WI38 (cell line): ENCODE data around the gene SEC23A.
"Not testable (repeated sequence)": the region's sequence is repeated elsewhere in the genome, so short reads cannot be mapped to it uniquely, and the experiment has no call there.

Experiments
- H3K4me3 ChIP-seq: 2 replicates; pipeline ENCODE4 v1.5.1; 2011; ENCODE audit warnings: low read depth, mild to moderate bottlenecking, control low read depth, low read length
- TF ChIP-seq, protein P1 (sequence below): IDR thresholded peaks from 2 replicates; pipeline ENCODE4 v1.5.1; 2012; ENCODE audit warnings: low read depth, mild to moderate bottlenecking, control low read depth, low read length

The SEC23A gene

GRCh38 chr14:39083127-39083526 is 19.9 kb downstream of the SEC23A start:
- TF ChIP-seq, protein P1, sequence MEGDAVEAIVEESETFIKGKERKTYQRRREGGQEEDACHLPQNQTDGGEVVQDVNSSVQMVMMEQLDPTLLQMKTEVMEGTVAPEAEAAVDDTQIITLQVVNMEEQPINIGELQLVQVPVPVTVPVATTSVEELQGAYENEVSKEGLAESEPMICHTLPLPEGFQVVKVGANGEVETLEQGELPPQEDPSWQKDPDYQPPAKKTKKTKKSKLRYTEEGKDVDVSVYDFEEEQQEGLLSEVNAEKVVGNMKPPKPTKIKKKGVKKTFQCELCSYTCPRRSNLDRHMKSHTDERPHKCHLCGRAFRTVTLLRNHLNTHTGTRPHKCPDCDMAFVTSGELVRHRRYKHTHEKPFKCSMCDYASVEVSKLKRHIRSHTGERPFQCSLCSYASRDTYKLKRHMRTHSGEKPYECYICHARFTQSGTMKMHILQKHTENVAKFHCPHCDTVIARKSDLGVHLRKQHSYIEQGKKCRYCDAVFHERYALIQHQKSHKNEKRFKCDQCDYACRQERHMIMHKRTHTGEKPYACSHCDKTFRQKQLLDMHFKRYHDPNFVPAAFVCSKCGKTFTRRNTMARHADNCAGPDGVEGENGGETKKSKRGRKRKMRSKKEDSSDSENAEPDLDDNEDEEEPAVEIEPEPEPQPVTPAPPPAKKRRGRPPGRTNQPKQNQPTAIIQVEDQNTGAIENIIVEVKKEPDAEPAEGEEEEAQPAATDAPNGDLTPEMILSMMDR = no peak
- H3K4me3 ChIP-seq = no peak overlapping the region

DNA sequence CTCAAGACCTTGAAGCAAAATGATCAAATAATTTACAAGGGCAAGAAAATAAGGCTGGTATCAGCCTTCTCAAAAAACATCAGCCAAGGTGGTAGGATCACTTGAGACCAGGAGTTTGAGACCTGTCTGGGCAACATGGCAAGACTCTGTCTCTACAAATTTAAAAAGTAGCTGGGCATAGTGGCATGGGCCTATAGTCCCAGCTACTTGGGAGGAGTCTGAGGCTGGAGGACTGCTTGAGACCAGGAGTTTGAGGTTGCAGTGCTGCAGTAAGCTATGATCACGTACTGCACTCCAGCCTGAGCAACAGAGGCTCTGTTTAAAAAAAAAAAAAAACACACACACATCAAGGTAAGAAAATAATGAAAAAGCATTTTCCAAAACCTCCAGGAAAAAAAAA is 22.1 kb downstream of the SEC23A start:
- no peak overlapping the region for H3K4me3 ChIP-seq
- TF ChIP-seq, protein P1 = no peak

DNA sequence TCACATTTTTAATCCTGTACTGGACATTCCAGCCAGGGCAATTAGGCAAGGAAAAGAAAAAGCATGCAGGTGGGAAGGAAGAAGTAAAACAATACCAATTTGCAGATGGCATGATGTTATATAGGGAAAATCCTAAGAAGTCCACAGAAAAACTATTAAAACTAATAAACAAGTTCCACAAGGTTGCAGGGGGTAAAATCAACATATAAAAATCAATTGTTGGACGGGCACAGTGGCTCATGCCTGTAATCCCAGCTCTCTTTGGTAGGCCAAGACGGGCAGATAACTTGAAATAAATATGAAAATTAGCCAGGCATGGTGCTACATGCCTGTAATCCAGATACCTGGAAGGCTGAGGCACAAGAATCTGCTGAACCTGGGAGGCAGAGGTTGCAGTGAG is 31.9 kb downstream of the SEC23A start:
- TF ChIP-seq, protein P1 = no peak
- H3K4me3 ChIP-seq = no peak overlapping the region

- TF ChIP-seq, protein P1 = no peak
Measured at GRCh38 chr14:39069923-39070322, 33.1 kb downstream of the SEC23A start.

DNA sequence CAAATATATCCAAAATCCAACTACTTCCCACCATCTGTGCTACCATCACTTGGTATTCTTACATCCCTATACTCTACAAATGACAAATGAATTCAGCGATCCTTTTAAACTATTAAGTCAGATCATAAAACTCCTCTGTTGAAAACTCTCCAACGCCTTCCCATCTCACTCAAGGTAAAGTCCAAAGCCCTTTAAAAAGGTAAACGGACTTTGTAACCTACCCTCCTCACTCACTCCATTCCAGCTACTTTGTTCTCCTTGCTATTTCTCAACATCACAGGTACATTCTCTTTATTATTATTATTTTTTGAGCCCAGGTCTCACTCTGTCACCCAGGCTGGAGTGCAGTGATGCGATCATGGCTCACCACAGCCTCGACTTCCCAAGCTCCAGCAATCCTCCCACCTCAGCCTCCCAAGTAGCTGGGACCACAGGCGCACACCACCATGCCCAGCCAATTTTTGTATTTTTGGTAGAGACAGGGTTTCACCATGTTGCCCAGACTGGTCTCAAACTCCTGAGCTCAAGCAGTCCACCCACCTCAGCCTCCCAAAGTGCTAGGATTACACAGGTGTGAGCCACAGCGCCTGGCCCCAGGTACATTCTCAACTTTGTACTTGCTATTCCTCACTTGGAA is 33.7 kb downstream of the SEC23A start:
- not testable (repeated sequence) for H3K4me3 ChIP-seq

More at GRCh38 chr14:39069923-39070322, 33.1 kb downstream of the SEC23A start:
- no peak overlapping the region for H3K4me3 ChIP-seq

GRCh38 chr14:39060818-39061437 is 42.1 kb downstream of the SEC23A start:
- TF ChIP-seq, protein P1 = no peak
- H3K4me3 ChIP-seq = no peak overlapping the region

DNA sequence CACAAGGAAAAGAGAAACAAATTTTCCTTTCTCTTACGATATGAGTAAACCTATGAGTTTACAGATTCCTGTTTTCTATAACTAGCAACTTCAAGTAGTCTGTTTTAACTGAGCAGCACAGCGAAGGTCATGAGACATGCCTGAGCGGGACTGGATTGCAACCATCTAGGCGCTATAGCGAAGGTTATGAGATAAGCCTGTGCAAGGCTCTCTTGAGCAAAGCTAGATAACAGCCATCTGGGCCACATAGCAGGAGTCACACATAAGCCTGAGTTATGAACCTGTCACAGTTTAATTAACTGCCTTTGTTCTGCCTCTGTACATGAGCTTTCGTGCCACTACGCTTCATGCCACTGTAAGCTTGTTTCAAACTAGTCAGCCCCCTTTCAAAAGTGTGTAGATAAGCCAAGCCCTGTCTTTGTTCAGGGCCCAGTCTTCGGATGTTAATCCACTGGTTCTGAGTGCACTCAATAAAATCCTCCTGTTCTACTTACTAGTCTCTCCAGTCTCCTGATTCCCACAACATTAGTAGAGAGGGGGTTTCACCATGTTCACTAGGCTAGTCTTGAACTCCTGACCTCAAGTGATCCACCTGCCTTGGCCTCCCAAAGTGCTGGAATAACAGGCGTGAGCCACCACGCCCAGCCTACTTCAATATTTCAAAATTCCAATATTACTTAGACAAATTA is 47.1 kb downstream of the SEC23A start:
- H3K4me3 ChIP-seq = no peak overlapping the region
- TF ChIP-seq, protein P1 = no peak

- H3K4me3 ChIP-seq = not testable (repeated sequence)
Measured at GRCh38 chr14:39052869-39053454, 50.1 kb downstream of the SEC23A start.
